GM19467 (cell line): ENCODE results near the gene INO80E.
"Not testable (repeated sequence)": the region's sequence is repeated elsewhere in the genome, so short reads cannot be mapped to it uniquely, and the experiment has no call there.

Source experiments
- ATAC-seq: cut with Tn5 transposase; IDR thresholded peaks from one replicate; pipeline ENCODE4 v1.9.1; 2021; ENCODE audit warnings: mild to moderate bottlenecking, moderate library complexity; ENCODE audit not compliant: unreplicated experiment

The INO80E gene

GRCh38 chr16:30009085-30009862 is 13.2 kb downstream of the INO80E start:
- ATAC-seq: no peak

- ATAC-seq: no peak
These were observed 14.2 kb downstream of the INO80E start for GRCh38 chr16:30009990-30010843.

GRCh38 chr16:30010844-30011713 is 15.0 kb downstream of the INO80E start, which contains the start of gene DOC2A:
Gene DOC2A, minus strand, starts transcription at chr16:30011027. Its CDS starts 805 bp downstream, at chr16:30010222.
- no peak for ATAC-seq

GRCh38 chr16:30011714-30012504 is 15.9 kb downstream of the INO80E start:
- ATAC-seq: no peak

GRCh38 chr16:30012598-30012997 is 16.6 kb downstream of the INO80E start:
- not testable (repeated sequence) for ATAC-seq

GRCh38 chr16:30015450-30015849 is 19.4 kb downstream of the INO80E start:
- ATAC-seq: not testable (repeated sequence)

- ATAC-seq: no peak
These were observed 20.7 kb downstream of the INO80E start for GRCh38 chr16:30016555-30017276.

- ATAC-seq: no peak
These were observed 21.2 kb downstream of the INO80E start for GRCh38 chr16:30017277-30017656.

GRCh38 chr16:30017937-30018336 is 21.9 kb downstream of the INO80E start:
- not testable (repeated sequence) for ATAC-seq

- ATAC-seq: no peak
These were observed 22.7 kb downstream of the INO80E start for GRCh38 chr16:30018731-30019158.

GRCh38 chr16:30022887-30023286 is 26.8 kb downstream of the INO80E start, which contains the start of gene C16orf92:
Gene C16orf92, plus strand, starts transcription at chr16:30023198. Its CDS starts 143 bp downstream, at chr16:30023341.
- ATAC-seq: no peak

- ATAC-seq: no peak
These were observed 27.5 kb downstream of the INO80E start for GRCh38 chr16:30023586-30023985.

GRCh38 chr16:30024451-30024850 is 28.4 kb downstream of the INO80E start:
- ATAC-seq: no peak

GRCh38 chr16:30025156-30025555 is 29.1 kb downstream of the INO80E start:
- ATAC-seq: no peak

- ATAC-seq: no peak
These were observed 29.5 kb downstream of the INO80E start for GRCh38 chr16:30025574-30025973.

- no peak for ATAC-seq
These were observed 30.4 kb downstream of the INO80E start for GRCh38 chr16:30026449-30026848.

- ATAC-seq: no peak
These were observed 31.8 kb downstream of the INO80E start for GRCh38 chr16:30027588-30028437.

- ATAC-seq: no peak
These were observed 32.5 kb downstream of the INO80E start for GRCh38 chr16:30028438-30029076.
